GM23338 (cell line): ENCODE data around the gene PLD6.

Source experiments
- CTCF ChIP-seq, 2 experiments: fragments of 200-600 bp in 1 of 2; sonication (generic) in 1 of 2; conservative IDR thresholded peaks; 2 replicates each; pipeline versions ENCODE4 v1.5.1 to v1.6.1; 2016 to 2017; ENCODE audit warnings: antibody characterized with exemption in 2 of 2, low read depth in 2 of 2, mild to moderate bottlenecking in 2 of 2, moderate library complexity in 1 of 2
- EZH2phosphoT487 ChIP-seq: fragments of 200-600 bp; sonication (generic); IDR thresholded peaks from one replicate; pipeline ENCODE4 v1.8.1; 2018; ENCODE audit warnings: antibody characterized with exemption; ENCODE audit not compliant: unreplicated experiment

DNA sequence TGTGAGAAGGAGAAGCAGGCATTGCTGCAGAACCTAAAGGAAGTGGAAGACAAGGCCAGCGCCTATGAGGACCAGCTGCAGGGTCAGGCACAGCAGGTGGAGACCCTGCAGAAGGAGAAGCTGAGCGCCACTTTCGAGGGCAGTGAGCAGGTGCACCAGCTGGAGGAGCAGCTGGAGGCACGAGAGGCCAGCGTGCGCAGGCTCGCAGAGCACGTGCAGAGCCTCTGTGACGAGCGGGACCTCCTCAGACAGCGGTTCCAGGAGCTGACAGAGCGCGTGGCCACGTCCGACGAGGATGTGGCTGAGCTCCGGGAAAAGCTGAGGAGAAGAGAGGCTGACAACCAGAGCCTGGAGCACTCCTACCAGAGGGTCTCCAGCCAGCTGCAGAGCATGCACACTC is 41.5 kb downstream of the PLD6 start:
- no peak for TF ChIP-seq EZH2phosphoT487
- no peak for TF ChIP-seq CTCF (conservative IDR thresholded peaks at IDR 0.05; ENCODE audit: low read depth in 2 of 2)
